ENCODE results near the gene XKR3.

XKR3 gene

DNA sequence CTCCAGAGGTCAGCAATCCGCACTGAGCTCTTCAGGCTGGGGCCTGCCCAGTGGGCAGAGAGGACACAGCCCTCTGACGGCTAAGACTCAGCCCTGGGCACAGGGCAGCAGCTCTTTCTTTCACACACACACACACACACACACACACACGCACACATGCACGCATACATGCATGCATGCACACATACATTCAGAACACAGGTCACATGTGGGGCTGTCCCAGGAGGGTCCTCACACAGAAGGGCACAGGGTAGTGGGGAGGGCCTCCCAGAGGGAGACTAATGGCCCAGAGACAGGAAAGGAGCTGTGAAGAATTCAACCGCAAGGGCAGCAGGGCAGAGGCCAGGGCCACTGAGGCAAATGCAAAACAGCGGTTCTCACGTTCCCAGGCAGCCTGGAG, 20.3 kb upstream of the XKR3 start:
- TF ChIP-seq EZH2phosphoT487 (IDR thresholded peaks at IDR 0.05; ENCODE audit: low read length) (no peak), EZH2 (optimal IDR thresholded peaks at IDR 0.05; ENCODE audit: low read depth, low read length) (no peak)
- TF ChIP-seq, protein P1, sequence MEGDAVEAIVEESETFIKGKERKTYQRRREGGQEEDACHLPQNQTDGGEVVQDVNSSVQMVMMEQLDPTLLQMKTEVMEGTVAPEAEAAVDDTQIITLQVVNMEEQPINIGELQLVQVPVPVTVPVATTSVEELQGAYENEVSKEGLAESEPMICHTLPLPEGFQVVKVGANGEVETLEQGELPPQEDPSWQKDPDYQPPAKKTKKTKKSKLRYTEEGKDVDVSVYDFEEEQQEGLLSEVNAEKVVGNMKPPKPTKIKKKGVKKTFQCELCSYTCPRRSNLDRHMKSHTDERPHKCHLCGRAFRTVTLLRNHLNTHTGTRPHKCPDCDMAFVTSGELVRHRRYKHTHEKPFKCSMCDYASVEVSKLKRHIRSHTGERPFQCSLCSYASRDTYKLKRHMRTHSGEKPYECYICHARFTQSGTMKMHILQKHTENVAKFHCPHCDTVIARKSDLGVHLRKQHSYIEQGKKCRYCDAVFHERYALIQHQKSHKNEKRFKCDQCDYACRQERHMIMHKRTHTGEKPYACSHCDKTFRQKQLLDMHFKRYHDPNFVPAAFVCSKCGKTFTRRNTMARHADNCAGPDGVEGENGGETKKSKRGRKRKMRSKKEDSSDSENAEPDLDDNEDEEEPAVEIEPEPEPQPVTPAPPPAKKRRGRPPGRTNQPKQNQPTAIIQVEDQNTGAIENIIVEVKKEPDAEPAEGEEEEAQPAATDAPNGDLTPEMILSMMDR (IDR thresholded peaks at IDR 0.05; ENCODE audit: low read length), result no peak
- DNase-seq, result no peak
- no peaks in the 10 kb centered on the region for H3K36me3 ChIP-seq (replicated peaks; ENCODE audit: insufficient read depth, low read length)
- no peaks in the 10 kb centered on the region for H3K9me2 ChIP-seq (replicated peaks; ENCODE audit: insufficient read depth, low read length)
- no peak overlapping the region for H3K4me2 ChIP-seq (ENCODE audit: low read depth, low read length)
- no peak overlapping the region for H3K27ac ChIP-seq (ENCODE audit: low read length)
- no peak overlapping the region for H3K9ac ChIP-seq (ENCODE audit: low read length)
- no peaks in the 10 kb centered on the region for H3K4me1 ChIP-seq (ENCODE audit: low read length)
- H3F3A ChIP-seq (ENCODE audit: insufficient read depth, low read length), result no peaks in the 10 kb centered on the region
- H3K27me3 ChIP-seq (replicated peaks; ENCODE audit: insufficient read depth, low read length), result no peaks in the 10 kb centered on the region
- H4K20me1 ChIP-seq (ENCODE audit: insufficient read depth, low read length), result no peaks in the 10 kb centered on the region
- H2AFZ ChIP-seq (ENCODE audit: low read length), result no peak overlapping the region
- H3K4me3 ChIP-seq (ENCODE audit: low read length), result no peak overlapping the region
- no peaks in the 10 kb centered on the region for H3K79me2 ChIP-seq (ENCODE audit: low read length)
- no peaks in the 10 kb centered on the region for H3K9me3 ChIP-seq (replicated peaks; ENCODE audit: insufficient read depth, low read length)

DNA sequence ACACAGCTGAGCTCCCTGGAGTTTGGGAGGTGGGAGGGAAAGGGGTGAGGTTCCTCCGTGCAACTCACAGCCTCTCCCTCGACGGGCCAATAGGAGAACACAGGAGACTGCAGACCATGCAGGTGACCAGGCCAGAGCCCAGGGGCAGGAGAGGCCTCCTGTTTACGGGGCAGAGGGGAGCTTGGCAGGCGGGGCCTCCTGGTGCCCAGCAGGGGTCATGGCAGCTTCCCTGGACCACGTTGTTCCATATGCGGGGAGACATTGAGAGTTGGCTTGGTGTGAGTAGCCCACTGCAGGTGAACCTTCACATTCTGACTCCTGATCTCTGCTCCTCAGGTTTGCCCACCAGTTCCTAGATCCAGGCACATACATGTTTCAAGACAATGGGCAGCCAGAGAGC, 19.3 kb upstream of the XKR3 start:
- no peak for DNase-seq
- Histone ChIP-seq H3K79me2 (ENCODE audit: low read length) (no peaks in the 10 kb centered on the region), H3K4me1 (ENCODE audit: low read length) (no peaks in the 10 kb centered on the region), H3K9me2 (replicated peaks; ENCODE audit: insufficient read depth, low read length) (no peaks in the 10 kb centered on the region), H3K27ac (ENCODE audit: low read length) (no peak overlapping the region), H3K36me3 (replicated peaks; ENCODE audit: insufficient read depth, low read length) (no peaks in the 10 kb centered on the region), H4K20me1 (ENCODE audit: insufficient read depth, low read length) (no peaks in the 10 kb centered on the region), H2AFZ (ENCODE audit: low read length) (no peak overlapping the region), H3K27me3 (replicated peaks; ENCODE audit: insufficient read depth, low read length) (no peaks in the 10 kb centered on the region), H3K4me3 (ENCODE audit: low read length) (no peak overlapping the region), H3K9ac (ENCODE audit: low read length) (no peak overlapping the region), H3K4me2 (ENCODE audit: low read depth, low read length) (no peak overlapping the region), H3K9me3 (replicated peaks; ENCODE audit: insufficient read depth, low read length) (no peaks in the 10 kb centered on the region), H3F3A (ENCODE audit: insufficient read depth, low read length) (no peaks in the 10 kb centered on the region)
- TF ChIP-seq EZH2 (optimal IDR thresholded peaks at IDR 0.05; ENCODE audit: low read depth, low read length) (no peak), EZH2phosphoT487 (IDR thresholded peaks at IDR 0.05; ENCODE audit: low read length) (no peak)
- TF ChIP-seq, protein P1 (IDR thresholded peaks at IDR 0.05; ENCODE audit: low read length), result no peak

DNA sequence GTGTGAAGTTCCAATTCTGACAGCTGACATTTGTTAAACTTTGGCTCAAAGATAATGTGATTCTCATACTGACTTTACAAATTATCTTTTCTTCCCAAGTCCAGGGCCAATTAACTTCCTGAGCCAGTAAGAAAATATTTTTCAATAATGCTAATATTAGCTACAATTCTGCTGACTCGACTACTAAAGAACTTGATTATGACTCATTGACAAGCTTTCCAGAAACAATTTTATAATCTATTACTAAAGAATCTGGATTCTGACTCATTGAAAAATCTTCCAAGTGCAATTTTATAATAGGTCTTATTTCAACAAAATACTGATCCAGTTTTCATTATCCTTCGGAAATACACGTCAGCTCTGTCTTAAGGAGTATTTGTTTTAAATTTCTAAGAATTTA, 12.9 kb upstream of the XKR3 start:
- Histone ChIP-seq H3K4me3 (ENCODE audit: low read length) (no peak overlapping the region), H3K36me3 (replicated peaks; ENCODE audit: insufficient read depth, low read length) (no peaks in the 10 kb centered on the region), H3K4me2 (ENCODE audit: low read depth, low read length) (no peak overlapping the region), H3K9ac (ENCODE audit: low read length) (no peak overlapping the region), H3K4me1 (ENCODE audit: low read length) (no peaks in the 10 kb centered on the region), H3F3A (ENCODE audit: insufficient read depth, low read length) (no peaks in the 10 kb centered on the region), H3K27me3 (replicated peaks; ENCODE audit: insufficient read depth, low read length) (no peaks in the 10 kb centered on the region), H4K20me1 (ENCODE audit: insufficient read depth, low read length) (no peaks in the 10 kb centered on the region), H3K9me3 (replicated peaks; ENCODE audit: insufficient read depth, low read length) (no peaks in the 10 kb centered on the region), H2AFZ (ENCODE audit: low read length) (no peak overlapping the region), H3K9me2 (replicated peaks; ENCODE audit: insufficient read depth, low read length) (no peaks in the 10 kb centered on the region), H3K79me2 (ENCODE audit: low read length) (no peaks in the 10 kb centered on the region), H3K27ac (ENCODE audit: low read length) (no peak overlapping the region)
- TF ChIP-seq EZH2 (optimal IDR thresholded peaks at IDR 0.05; ENCODE audit: low read depth, low read length) (no peak), EZH2phosphoT487 (IDR thresholded peaks at IDR 0.05; ENCODE audit: low read length) (no peak)
- TF ChIP-seq, protein P1 (IDR thresholded peaks at IDR 0.05; ENCODE audit: low read length), result no peak
- DNase-seq, result no peak

Measured in MM.1S (cell line).